Mesenchymal stem cell (in vitro differentiated cells and primary cell): ENCODE data around the gene KCTD16.

Experiments
- DNase-seq: peaks from one replicate; pipeline ENCODE4 v3.0.0-alpha.2; 2013
- H2AFZ ChIP-seq: one replicate; pipeline ENCODE4 v1.6.1; 2013; ENCODE audit warnings: low read depth, mild to moderate bottlenecking, control low read depth, inconsistent platforms, low read length, moderate library complexity
- H2AK5ac ChIP-seq: 2 replicates; pipeline ENCODE4 v1.6.1; 2013; ENCODE audit warnings: low read length, moderate library complexity, mild to moderate bottlenecking, inconsistent platforms; ENCODE audit not compliant: severe bottlenecking
- H2BK120ac ChIP-seq: one replicate; pipeline ENCODE4 v1.6.1; 2013; ENCODE audit warnings: low read depth, mild to moderate bottlenecking, inconsistent platforms, low read length, moderate library complexity
- H2BK12ac ChIP-seq, 2 experiments: one replicate each; pipeline ENCODE4 v1.6.1; 2013; ENCODE audit warnings: inconsistent platforms in 2 of 2, low read length in 2 of 2, mild to moderate bottlenecking in 2 of 2, moderate library complexity in 2 of 2, control low read depth in 1 of 2
- H2BK15ac ChIP-seq: one replicate; pipeline ENCODE4 v1.6.1; 2013; ENCODE audit warnings: mild to moderate bottlenecking, low read depth, inconsistent platforms; ENCODE audit not compliant: poor library complexity, severe bottlenecking
- H2BK5ac ChIP-seq: 2 replicates; pipeline ENCODE4 v1.6.1; 2013; ENCODE audit warnings: low read depth, mild to moderate bottlenecking, low read length, control low read depth, inconsistent platforms; ENCODE audit not compliant: poor library complexity, severe bottlenecking
- H3K14ac ChIP-seq, 2 experiments: one replicate each; pipeline ENCODE4 v1.6.1; 2013; ENCODE audit warnings: inconsistent platforms in 2 of 2, low read length in 2 of 2, control low read depth in 1 of 2, mild to moderate bottlenecking in 1 of 2, moderate library complexity in 1 of 2
- H3K18ac ChIP-seq, 2 experiments: one replicate each; pipeline ENCODE4 v1.6.1; 2013; ENCODE audit warnings: inconsistent platforms in 2 of 2, low read length in 2 of 2, control low read depth in 1 of 2, low read depth in 1 of 2, mild to moderate bottlenecking in 1 of 2
- H3K23ac ChIP-seq, 2 experiments: one replicate each; pipeline ENCODE4 v1.6.1; 2013; ENCODE audit warnings: inconsistent platforms in 2 of 2, low read length in 2 of 2, mild to moderate bottlenecking in 2 of 2, moderate library complexity in 2 of 2, control low read depth in 1 of 2
- H3K27ac ChIP-seq: 2 replicates; pipeline ENCODE4 v1.5.1; 2013; ENCODE audit warnings: mild to moderate bottlenecking, moderate library complexity, low read length, control low read depth, inconsistent platforms; ENCODE audit not compliant: poor library complexity, severe bottlenecking
- H3K27me3 ChIP-seq, 2 experiments: 2 replicates each; pipeline versions ENCODE4 v1.6.1 to v1.7.0; 2013; ENCODE audit warnings: low read length in 2 of 2, mild to moderate bottlenecking in 2 of 2, moderate library complexity in 2 of 2, control low read depth in 1 of 2, inconsistent platforms in 1 of 2; ENCODE audit not compliant: control insufficient read depth in 1 of 2, insufficient read depth in 1 of 2
- H3K36me3 ChIP-seq, 2 experiments: 2 replicates each; pipeline versions ENCODE4 v1.6.1 to v1.7.0; 2013; ENCODE audit warnings: low read length in 2 of 2, control low read depth in 1 of 2, inconsistent platforms in 1 of 2, low read depth in 1 of 2, mild to moderate bottlenecking in 1 of 2; ENCODE audit not compliant: insufficient read depth in 2 of 2, control insufficient read depth in 1 of 2
- H3K4ac ChIP-seq, 2 experiments: one replicate each; pipeline ENCODE4 v1.6.1; 2013; ENCODE audit warnings: inconsistent platforms in 2 of 2, low read length in 2 of 2, mild to moderate bottlenecking in 2 of 2, moderate library complexity in 2 of 2, control low read depth in 1 of 2, low read depth in 1 of 2
- H3K4me1 ChIP-seq: 2 replicates; pipeline ENCODE4 v1.6.1; 2013; ENCODE audit warnings: low read depth, low read length, control low read depth; ENCODE audit not compliant: control insufficient read depth, insufficient read depth
- H3K4me2 ChIP-seq: 2 replicates; pipeline ENCODE4 v1.6.1; 2013; ENCODE audit warnings: low read length, mild to moderate bottlenecking, inconsistent platforms; ENCODE audit not compliant: poor library complexity, severe bottlenecking
- H3K4me3 ChIP-seq, 2 experiments: 2 replicates each; pipeline versions ENCODE4 v1.5.1 to v1.7.0; 2013; ENCODE audit warnings: low read length in 2 of 2, mild to moderate bottlenecking in 2 of 2, control low read depth in 1 of 2, low read depth in 1 of 2; ENCODE audit not compliant: insufficient read depth in 1 of 2
- H3K79me1 ChIP-seq: replicated peaks from 2 replicates; pipeline ENCODE4 v1.6.1; 2013; ENCODE audit warnings: mild to moderate bottlenecking, control low read depth, low read length, inconsistent platforms; ENCODE audit not compliant: poor library complexity, severe bottlenecking
- H3K9ac ChIP-seq: 2 replicates; pipeline ENCODE4 v1.7.0; 2013; ENCODE audit warnings: mild to moderate bottlenecking, low read length, moderate library complexity
- H3K9me3 ChIP-seq: 2 replicates; pipeline ENCODE4 v1.7.0; 2013; ENCODE audit warnings: mild to moderate bottlenecking, low read length; ENCODE audit not compliant: control insufficient read depth
- H4K8ac ChIP-seq: one replicate; pipeline ENCODE4 v1.6.1; 2013; ENCODE audit warnings: inconsistent platforms, mild to moderate bottlenecking, low read length, moderate library complexity
- H4K91ac ChIP-seq: one replicate; pipeline ENCODE4 v1.6.1; 2013; ENCODE audit warnings: mild to moderate bottlenecking, low read length, inconsistent platforms
- WGBS: methylation state at CpG from one replicate; pipeline ENCODE4 v1.1.7; 2013; ENCODE audit warnings: mixed read lengths; 5-methylcytosine and 5-hydroxymethylcytosine counted together

KCTD16 gene

DNA sequence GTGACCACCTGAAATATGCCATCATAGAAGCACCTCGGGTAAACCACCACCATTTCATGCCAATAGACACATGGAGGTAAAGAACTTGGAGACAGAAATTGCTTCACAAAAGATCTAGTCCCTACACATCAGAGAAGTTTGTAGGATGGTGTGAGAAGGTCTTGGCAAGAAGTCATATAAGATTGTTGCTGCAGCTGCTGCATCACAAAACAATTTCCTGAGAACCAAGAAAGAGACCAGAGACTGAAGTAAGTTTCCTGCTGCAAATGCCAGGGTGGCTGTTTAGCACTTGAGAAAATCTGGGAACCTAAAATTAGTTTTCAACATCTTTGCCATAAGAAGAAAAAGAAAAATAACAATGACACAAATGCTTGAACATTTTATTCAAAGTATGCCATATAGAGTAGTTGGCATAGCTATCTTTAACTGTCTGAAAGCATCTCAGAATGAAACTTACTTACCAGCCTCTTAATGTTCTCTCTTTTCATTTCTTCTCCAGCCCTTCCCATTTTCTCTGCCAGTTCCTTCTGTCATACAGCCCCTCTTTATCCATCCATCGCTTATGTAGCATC, 114.3 kb downstream of the KCTD16 start:
- no peaks in the 10 kb centered on the region for H3K9me3 ChIP-seq
- no peak overlapping the region for H2BK5ac ChIP-seq
- DNase-seq: no peak
- no peaks in the 10 kb centered on the region for H3K79me1 ChIP-seq
- H3K9ac ChIP-seq: no peak overlapping the region
- H3K4me2 ChIP-seq: no peak overlapping the region
- no peak overlapping the region for H3K14ac ChIP-seq
- H4K8ac ChIP-seq: no peak overlapping the region
- no peak overlapping the region for H2AK5ac ChIP-seq
- no peaks in the 10 kb centered on the region for H3K36me3 ChIP-seq
- H3K27me3 ChIP-seq: no peaks in the 10 kb centered on the region
- H3K27ac ChIP-seq: no peak overlapping the region
- H3K4me1 ChIP-seq: no peaks in the 10 kb centered on the region
- no peak overlapping the region for H4K91ac ChIP-seq
- H2BK12ac ChIP-seq: no peak overlapping the region
- H2BK15ac ChIP-seq: no peak overlapping the region
- no peak overlapping the region for H2AFZ ChIP-seq
- H3K18ac ChIP-seq: no peak overlapping the region
- WGBS: 100% methylated on average over 2 of the region's 2 CpGs
- H3K23ac ChIP-seq: no peak overlapping the region
- no peak overlapping the region for H2BK120ac ChIP-seq
- H3K4me3 ChIP-seq: no peak overlapping the region
- H3K4ac ChIP-seq: no peak overlapping the region

DNA sequence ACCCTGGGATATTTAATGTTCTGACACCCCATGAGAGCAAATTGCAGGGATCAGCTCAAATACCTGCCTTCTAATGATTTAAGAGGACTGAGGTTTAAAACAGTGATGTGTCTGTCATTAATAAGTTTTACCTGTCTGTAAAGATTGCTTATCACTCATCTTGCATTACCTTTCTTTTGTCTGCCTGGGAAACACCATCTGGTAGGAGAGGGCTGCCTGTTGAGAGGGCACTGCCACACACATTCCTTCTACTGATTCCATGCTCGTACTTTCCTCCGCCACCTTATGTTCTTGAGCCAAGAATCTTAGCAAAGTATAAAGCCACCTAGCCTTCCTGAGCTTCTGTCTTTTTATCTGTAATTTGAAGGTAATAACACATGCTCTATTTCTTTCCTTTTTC, 118.6 kb downstream of the KCTD16 start:
- H2BK5ac ChIP-seq: no peak overlapping the region
- H3K23ac ChIP-seq: no peak overlapping the region
- no peak overlapping the region for H3K27ac ChIP-seq
- H2BK15ac ChIP-seq: no peak overlapping the region
- no peak overlapping the region for H3K18ac ChIP-seq
- 100% methylated on average over 1 of the region's 2 CpGs for WGBS
- no peak overlapping the region for H4K8ac ChIP-seq
- no peak overlapping the region for H2AFZ ChIP-seq
- H3K4me2 ChIP-seq: no peak overlapping the region
- H3K27me3 ChIP-seq: no peaks in the 10 kb centered on the region
- no peaks in the 10 kb centered on the region for H3K36me3 ChIP-seq
- H3K9ac ChIP-seq: no peak overlapping the region
- H3K9me3 ChIP-seq: no peaks in the 10 kb centered on the region
- no peak overlapping the region for H3K4ac ChIP-seq
- no peaks in the 10 kb centered on the region for H3K4me1 ChIP-seq
- no peak overlapping the region for H4K91ac ChIP-seq
- no peak overlapping the region for H2AK5ac ChIP-seq
- no peak overlapping the region for H3K14ac ChIP-seq
- no peak for DNase-seq
- no peaks in the 10 kb centered on the region for H3K79me1 ChIP-seq
- no peak overlapping the region for H2BK12ac ChIP-seq
- no peak overlapping the region for H2BK120ac ChIP-seq
- H3K4me3 ChIP-seq: no peak overlapping the region

DNA sequence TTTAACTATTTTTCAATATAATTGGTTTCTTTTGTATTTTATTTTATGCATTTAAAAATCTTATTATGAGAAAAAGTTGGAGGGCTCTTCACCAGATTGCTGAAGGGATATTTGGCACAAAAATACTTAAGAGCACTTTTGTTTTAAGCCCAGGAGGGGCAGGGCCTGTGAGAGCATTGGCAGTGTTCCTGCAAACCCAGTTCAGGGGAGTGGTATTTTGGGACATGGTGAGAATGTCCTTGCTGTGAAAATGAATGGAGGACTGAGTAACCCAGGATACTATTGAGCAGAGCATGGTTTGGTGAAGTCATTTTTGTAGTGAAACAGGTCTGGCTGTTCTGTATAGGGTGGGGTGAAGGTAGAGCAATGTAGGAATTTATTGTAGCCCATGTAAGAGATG, 121.4 kb downstream of the KCTD16 start:
- Histone ChIP-seq H3K9ac (no peak overlapping the region), H3K4me1 (no peaks in the 10 kb centered on the region), H3K9me3 (peaks cover under 1% of the 10 kb centered on the region), H2BK15ac (no peak overlapping the region), H3K4me3 (no peak overlapping the region), H3K27ac (no peak overlapping the region), H3K14ac (no peak overlapping the region), H3K4me2 (no peak overlapping the region), H3K4ac (no peak overlapping the region), H2BK12ac (no peak overlapping the region), H3K23ac (no peak overlapping the region), H2AK5ac (no peak overlapping the region), H2BK120ac (no peak overlapping the region), H3K27me3 (no peaks in the 10 kb centered on the region), H3K36me3 (no peaks in the 10 kb centered on the region), H4K8ac (no peak overlapping the region), H4K91ac (no peak overlapping the region), H3K18ac (no peak overlapping the region), H2BK5ac (no peak overlapping the region), H2AFZ (no peak overlapping the region), H3K79me1 (no peaks in the 10 kb centered on the region)
- DNase-seq: no peak

DNA sequence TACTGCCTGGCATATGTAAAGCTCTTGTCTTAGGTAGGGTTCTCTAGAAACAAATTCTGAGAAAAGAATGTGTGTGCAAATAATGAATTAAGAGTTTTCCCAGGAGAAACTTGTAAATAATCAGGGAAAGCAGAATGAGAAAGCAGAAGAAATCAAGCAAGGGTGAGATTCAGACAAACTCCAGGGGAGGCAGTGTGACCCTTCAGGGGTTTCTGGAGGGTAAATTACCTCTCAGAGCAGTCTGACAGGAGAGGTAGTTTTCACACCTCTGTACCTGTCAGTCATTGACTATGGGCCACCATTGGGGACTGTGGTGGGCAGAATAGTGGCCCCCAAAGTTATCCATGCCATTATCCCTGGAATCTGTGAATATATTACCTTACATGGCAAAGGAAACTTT, 124.6 kb downstream of the KCTD16 start:
- Histone ChIP-seq H3K79me1 (no peaks in the 10 kb centered on the region), H3K27me3 (no peaks in the 10 kb centered on the region), H2BK12ac (no peak overlapping the region), H3K27ac (no peak overlapping the region), H3K14ac (no peak overlapping the region), H3K4me3 (no peak overlapping the region), H4K91ac (no peak overlapping the region), H3K36me3 (no peaks in the 10 kb centered on the region), H4K8ac (no peak overlapping the region), H3K4me2 (no peak overlapping the region), H3K23ac (no peak overlapping the region), H3K9me3 (peaks cover 3% of the 10 kb centered on the region), H2BK15ac (no peak overlapping the region), H3K9ac (no peak overlapping the region), H3K4ac (no peak overlapping the region), H2AFZ (no peak overlapping the region), H2BK5ac (no peak overlapping the region), H2AK5ac (no peak overlapping the region), H3K18ac (no peak overlapping the region), H2BK120ac (no peak overlapping the region), H3K4me1 (no peaks in the 10 kb centered on the region)
- no peak for DNase-seq
